ENCODE data around the gene DHX32.

The DHX32 gene

GRCh38 chr10:125799451-125800182 lies 81.5 kb downstream of the DHX32 start:
- no peak overlapping the region for H3K4me3 ChIP-seq (ENCODE audit: low read depth, low read length)
- no peak for DNase-seq (ENCODE audit: low read depth)
- TF ChIP-seq, protein P1, sequence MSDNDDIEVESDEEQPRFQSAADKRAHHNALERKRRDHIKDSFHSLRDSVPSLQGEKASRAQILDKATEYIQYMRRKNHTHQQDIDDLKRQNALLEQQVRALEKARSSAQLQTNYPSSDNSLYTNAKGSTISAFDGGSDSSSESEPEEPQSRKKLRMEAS (IDR thresholded peaks at IDR 0.05; ENCODE audit: low read depth, low read length) = no peak
- TF ChIP-seq, protein P2, sequence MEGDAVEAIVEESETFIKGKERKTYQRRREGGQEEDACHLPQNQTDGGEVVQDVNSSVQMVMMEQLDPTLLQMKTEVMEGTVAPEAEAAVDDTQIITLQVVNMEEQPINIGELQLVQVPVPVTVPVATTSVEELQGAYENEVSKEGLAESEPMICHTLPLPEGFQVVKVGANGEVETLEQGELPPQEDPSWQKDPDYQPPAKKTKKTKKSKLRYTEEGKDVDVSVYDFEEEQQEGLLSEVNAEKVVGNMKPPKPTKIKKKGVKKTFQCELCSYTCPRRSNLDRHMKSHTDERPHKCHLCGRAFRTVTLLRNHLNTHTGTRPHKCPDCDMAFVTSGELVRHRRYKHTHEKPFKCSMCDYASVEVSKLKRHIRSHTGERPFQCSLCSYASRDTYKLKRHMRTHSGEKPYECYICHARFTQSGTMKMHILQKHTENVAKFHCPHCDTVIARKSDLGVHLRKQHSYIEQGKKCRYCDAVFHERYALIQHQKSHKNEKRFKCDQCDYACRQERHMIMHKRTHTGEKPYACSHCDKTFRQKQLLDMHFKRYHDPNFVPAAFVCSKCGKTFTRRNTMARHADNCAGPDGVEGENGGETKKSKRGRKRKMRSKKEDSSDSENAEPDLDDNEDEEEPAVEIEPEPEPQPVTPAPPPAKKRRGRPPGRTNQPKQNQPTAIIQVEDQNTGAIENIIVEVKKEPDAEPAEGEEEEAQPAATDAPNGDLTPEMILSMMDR (IDR thresholded peaks at IDR 0.05; ENCODE audit: low read depth, low read length) = no peak
- TF ChIP-seq MYC (IDR thresholded peaks at IDR 0.05; ENCODE audit: low read depth, low read length) = no peak
- TF ChIP-seq POLR2A (IDR thresholded peaks at IDR 0.05; ENCODE audit: extremely low read depth, insufficient read length) = no peak

- no peak overlapping the region for H3K4me3 ChIP-seq (ENCODE audit: low read depth, low read length)
- DNase-seq (ENCODE audit: low read depth) = no peak
Measured at GRCh38 chr10:125797994-125798662, 83.0 kb downstream of the DHX32 start.

GRCh38 chr10:125797424-125797823 lies 83.7 kb downstream of the DHX32 start:
- DNase-seq (ENCODE audit: low read depth) = no peak
- TF ChIP-seq MYC (IDR thresholded peaks at IDR 0.05; ENCODE audit: low read depth, low read length) (no peak), POLR2A (IDR thresholded peaks at IDR 0.05; ENCODE audit: extremely low read depth, insufficient read length) (no peak)
- TF ChIP-seq, protein P1 (IDR thresholded peaks at IDR 0.05; ENCODE audit: low read depth, low read length) = no peak
- TF ChIP-seq, protein P2 (IDR thresholded peaks at IDR 0.05; ENCODE audit: low read depth, low read length) = no peak
- H3K4me3 ChIP-seq (ENCODE audit: low read depth, low read length) = no peak overlapping the region

More at GRCh38 chr10:125797994-125798662, 83.0 kb downstream of the DHX32 start:
- TF ChIP-seq MYC (IDR thresholded peaks at IDR 0.05; ENCODE audit: low read depth, low read length) (no peak), POLR2A (IDR thresholded peaks at IDR 0.05; ENCODE audit: extremely low read depth, insufficient read length) (no peak)
- TF ChIP-seq, protein P1 (IDR thresholded peaks at IDR 0.05; ENCODE audit: low read depth, low read length) = no peak
- TF ChIP-seq, protein P2 (IDR thresholded peaks at IDR 0.05; ENCODE audit: low read depth, low read length) = no peak

DNA sequence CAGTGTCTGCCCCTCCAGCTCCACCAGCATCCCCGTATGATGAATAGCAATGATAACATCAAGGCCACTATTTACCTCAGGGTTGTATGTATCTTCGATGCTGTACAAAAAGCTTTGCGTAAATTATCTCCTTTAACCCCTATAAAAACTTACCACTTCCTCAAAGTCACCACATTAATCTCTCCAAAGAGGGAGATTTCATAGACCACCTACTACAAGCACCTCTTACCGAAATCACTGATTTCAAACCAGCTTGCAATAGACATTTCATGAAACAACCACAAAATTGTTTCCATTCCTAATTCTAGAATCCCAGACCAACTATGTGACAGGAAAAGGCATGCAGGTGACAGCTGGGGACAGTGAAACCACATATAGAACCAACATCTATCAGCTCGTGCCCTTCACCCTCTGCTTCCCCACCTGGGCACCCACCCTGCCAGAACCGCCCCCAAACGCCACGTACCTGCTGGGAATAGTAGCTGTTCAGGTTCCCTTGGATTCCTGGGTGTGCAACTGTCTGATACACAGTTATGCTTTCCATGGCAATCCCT lies 85.4 kb downstream of the DHX32 start:
- no peak for TF ChIP-seq POLR2A (IDR thresholded peaks at IDR 0.05; ENCODE audit: extremely low read depth, insufficient read length)
- TF ChIP-seq, protein P1 (IDR thresholded peaks at IDR 0.05; ENCODE audit: low read depth, low read length) = no peak
- peak; percentile 35 for DNase-seq (ENCODE audit: low read depth)
- H3K4me3 ChIP-seq (ENCODE audit: low read depth, low read length) = no peak overlapping the region

- H3K4me3 ChIP-seq (ENCODE audit: low read depth, low read length) = no peak overlapping the region
- TF ChIP-seq, protein P2 (IDR thresholded peaks at IDR 0.05; ENCODE audit: low read depth, low read length) = no peak
- TF ChIP-seq POLR2A (IDR thresholded peaks at IDR 0.05; ENCODE audit: extremely low read depth, insufficient read length) (no peak), MYC (IDR thresholded peaks at IDR 0.05; ENCODE audit: low read depth, low read length) (no peak)
- TF ChIP-seq, protein P1 (IDR thresholded peaks at IDR 0.05; ENCODE audit: low read depth, low read length) = no peak
Measured at GRCh38 chr10:125795128-125795527, 86.0 kb downstream of the DHX32 start.

More at GRCh38 chr10:125795128-125795527, 86.0 kb downstream of the DHX32 start:
- DNase-seq (ENCODE audit: low read depth) = no peak
